Nephron (organoid): ENCODE results near the gene KAZN.

Source experiments
- H3K27ac Mint-ChIP-seq, 3 experiments: 2 replicates each; pipeline ENCODE4 v1.8.0; 2020; ENCODE audit warnings: mixed read lengths in 3 of 3, mild to moderate bottlenecking in 2 of 3, moderate library complexity in 1 of 3
- H3K27me3 Mint-ChIP-seq: 2 replicates; pipeline ENCODE4 v1.8.0; 2021; ENCODE audit warnings: low read depth, mild to moderate bottlenecking, moderate library complexity, mixed read lengths
- H3K36me3 Mint-ChIP-seq: 2 replicates; pipeline ENCODE4 v1.8.0; 2020; ENCODE audit warnings: low read depth, mixed read lengths
- H3K4me1 Mint-ChIP-seq: 2 replicates; pipeline ENCODE4 v1.8.0; 2020; ENCODE audit warnings: mixed read lengths
- H3K4me3 Mint-ChIP-seq, 3 experiments: 2 replicates each; pipeline ENCODE4 v1.8.0; 2020; ENCODE audit warnings: mild to moderate bottlenecking in 3 of 3, mixed read lengths in 3 of 3, moderate library complexity in 2 of 3
- H3K9me3 Mint-ChIP-seq: 2 replicates; pipeline ENCODE4 v1.8.0; 2020; ENCODE audit warnings: mixed read lengths
- TF ChIP-seq, protein P1 (sequence below), 3 experiments: fragments of 200-600 bp; sonication (generic); IDR thresholded peaks; one replicate each; pipeline ENCODE4 v1.5.0; 2021; ENCODE audit warnings: antibody characterized with exemption in 3 of 3; ENCODE audit not compliant: unreplicated experiment in 3 of 3

The KAZN gene

DNA sequence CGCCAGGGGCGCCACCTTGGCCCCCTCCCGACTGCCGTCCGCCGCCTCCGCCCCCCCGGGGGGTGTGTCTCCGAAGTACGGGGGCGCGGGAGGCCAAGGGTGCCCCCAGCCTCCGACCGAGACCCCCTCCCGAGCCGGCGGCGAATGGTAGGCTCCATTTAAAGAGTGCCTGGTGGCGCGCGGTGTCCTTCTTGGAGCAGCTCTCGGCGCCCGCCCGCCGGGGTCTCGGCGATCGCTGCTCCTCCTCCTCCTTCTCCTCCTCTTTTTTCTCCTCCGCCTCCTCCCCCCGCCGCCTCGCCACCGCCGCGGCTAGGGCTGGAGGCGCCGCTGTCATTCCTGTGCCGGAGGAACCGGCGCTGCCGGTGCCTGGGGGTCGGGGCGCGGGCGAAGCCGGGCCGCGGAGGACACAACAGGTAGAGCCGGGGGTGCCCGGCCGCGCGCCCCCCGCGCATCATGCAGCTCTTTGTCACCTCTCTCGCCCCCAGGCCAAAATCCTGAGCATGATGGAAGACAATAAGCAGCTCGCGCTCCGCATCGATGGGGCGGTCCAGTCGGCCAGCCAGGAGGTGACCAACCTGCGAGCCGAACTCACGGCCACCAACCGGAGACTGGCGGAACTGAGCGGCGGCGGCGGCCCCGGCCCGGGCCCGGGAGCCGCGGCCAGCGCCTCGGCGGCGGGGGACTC lies at the start of gene KAZN:
TSS of gene KAZN (plus strand) at position 188 of the 685 bp plus-strand sequence.
- peak within 1 kb of the TSS; percentile 87 to 89 (median 88) for H3K4me3 Mint-ChIP-seq
- no peaks in the 10 kb centered on the region for H3K36me3 Mint-ChIP-seq
- peak within 1 kb of the TSS; percentile 83 to 94 (median 93) for H3K27ac Mint-ChIP-seq
- peaks cover 49% of the 10 kb centered on the region for H3K4me1 Mint-ChIP-seq
- TF ChIP-seq, protein P1, sequence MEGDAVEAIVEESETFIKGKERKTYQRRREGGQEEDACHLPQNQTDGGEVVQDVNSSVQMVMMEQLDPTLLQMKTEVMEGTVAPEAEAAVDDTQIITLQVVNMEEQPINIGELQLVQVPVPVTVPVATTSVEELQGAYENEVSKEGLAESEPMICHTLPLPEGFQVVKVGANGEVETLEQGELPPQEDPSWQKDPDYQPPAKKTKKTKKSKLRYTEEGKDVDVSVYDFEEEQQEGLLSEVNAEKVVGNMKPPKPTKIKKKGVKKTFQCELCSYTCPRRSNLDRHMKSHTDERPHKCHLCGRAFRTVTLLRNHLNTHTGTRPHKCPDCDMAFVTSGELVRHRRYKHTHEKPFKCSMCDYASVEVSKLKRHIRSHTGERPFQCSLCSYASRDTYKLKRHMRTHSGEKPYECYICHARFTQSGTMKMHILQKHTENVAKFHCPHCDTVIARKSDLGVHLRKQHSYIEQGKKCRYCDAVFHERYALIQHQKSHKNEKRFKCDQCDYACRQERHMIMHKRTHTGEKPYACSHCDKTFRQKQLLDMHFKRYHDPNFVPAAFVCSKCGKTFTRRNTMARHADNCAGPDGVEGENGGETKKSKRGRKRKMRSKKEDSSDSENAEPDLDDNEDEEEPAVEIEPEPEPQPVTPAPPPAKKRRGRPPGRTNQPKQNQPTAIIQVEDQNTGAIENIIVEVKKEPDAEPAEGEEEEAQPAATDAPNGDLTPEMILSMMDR (IDR thresholded peaks at IDR 0.05; ENCODE audit: unreplicated experiment in 3 of 3) = peak; percentile 26 to 51 (median 37)
- H3K27me3 Mint-ChIP-seq = peaks cover 41% of the 10 kb centered on the region
- no peaks in the 10 kb centered on the region for H3K9me3 Mint-ChIP-seq

DNA sequence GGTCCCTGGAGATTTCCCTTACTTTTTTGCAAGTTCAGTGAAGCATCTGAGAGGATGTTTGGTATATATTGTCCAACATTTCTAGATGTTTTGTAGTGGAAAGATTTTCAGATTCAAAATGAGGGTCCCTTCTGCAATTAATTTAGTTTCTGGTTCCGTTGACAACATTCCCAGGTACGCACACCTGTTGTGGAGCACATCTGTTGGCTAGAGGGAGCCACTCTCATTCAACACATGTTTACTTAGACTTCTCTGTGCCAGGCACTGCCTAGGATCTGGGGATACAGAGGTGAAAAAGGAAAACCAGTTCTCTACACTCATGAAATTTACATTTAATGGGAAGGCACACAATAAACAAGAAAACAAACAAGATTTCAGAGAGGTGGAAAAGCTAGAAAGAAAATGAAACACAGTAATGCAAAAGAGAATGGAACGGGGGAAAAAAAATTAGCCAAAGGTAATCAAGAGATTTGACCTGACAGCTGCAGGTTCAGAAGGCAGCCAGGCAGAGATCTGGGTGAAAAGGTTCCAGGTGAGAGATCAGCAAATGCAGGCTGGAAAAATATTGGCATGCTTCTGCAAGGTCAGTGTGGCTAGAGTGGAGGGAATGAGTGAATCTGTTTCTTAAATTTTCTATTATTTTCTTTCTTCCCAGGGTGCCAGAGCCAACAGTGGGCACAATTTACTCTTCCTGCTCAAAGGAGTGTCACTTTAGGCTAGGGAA lies 48.4 kb upstream of the KAZN start:
- Mint-ChIP-seq H3K4me3 (no peak overlapping the region), H3K36me3 (no peaks in the 10 kb centered on the region), H3K27me3 (peaks cover 15% of the 10 kb centered on the region), H3K27ac (peak overlapping the region; percentile 49 to 74 (median 62)), H3K4me1 (peaks cover 21% of the 10 kb centered on the region), H3K9me3 (peaks cover 5% of the 10 kb centered on the region)
- TF ChIP-seq, protein P1 (IDR thresholded peaks at IDR 0.05; ENCODE audit: unreplicated experiment in 3 of 3) = no peak

DNA sequence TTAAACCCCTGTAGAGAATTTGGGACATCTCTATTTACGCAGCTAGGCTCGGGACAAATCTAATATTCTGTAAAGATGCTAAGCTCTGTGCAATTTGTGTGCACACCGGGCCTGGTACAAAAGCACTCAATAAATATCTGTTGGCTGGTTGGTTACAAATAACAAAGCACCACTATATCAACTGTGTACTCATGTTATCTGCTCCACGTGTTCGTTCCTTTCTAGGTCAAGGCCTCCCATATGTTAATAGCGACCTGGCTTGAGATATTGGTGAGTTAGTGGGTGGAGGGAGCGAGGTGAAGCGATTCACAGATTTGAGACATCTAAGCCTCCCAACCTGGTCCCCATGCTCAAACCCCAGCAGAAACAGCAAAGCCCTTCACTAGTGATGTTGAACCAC lies 47.1 kb upstream of the KAZN start:
- H3K27ac Mint-ChIP-seq = peak overlapping the region in 1 of 3 experiments; percentile 30
- no peaks in the 10 kb centered on the region for H3K9me3 Mint-ChIP-seq
- TF ChIP-seq, protein P1 (IDR thresholded peaks at IDR 0.05; ENCODE audit: unreplicated experiment in 3 of 3) = no peak
- no peak overlapping the region for H3K4me3 Mint-ChIP-seq
- peaks cover 16% of the 10 kb centered on the region for H3K4me1 Mint-ChIP-seq
- H3K27me3 Mint-ChIP-seq = peaks cover 15% of the 10 kb centered on the region
- no peaks in the 10 kb centered on the region for H3K36me3 Mint-ChIP-seq

DNA sequence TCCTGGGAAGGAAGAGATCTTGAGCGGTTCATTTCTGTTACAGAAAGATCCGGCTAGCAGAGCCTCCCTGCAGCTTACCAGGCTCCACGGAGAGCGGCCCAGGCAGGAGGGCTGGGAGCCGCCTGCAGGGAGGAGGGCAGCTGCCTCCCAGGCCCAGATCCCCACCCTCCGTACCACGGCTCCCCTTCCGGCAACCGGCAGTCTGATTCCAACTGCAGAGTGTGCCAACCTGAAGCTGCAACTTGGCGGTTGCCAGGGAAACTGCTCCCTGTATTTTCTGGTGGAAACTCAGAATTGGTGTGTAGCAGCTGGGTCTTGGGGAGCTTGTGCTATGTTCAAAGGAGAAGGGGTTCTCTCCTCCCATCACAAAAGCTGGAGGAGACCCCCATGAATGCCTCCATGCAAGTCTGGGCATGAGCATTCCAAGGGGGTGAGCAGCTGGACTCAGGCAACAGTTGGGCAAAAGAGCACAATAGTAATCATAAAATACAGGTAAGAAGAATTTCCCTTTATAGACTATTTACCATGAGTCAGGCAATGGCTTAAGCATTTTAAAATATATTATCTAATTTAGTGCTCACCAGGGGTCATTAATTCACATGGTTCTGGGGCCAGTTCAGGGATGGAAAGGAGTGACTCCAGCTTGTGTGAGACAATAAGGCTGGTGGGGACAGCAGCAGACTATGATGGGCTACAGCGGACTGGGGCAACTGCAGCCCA lies 46.1 kb upstream of the KAZN start:
- no peak overlapping the region for H3K4me3 Mint-ChIP-seq
- no peaks in the 10 kb centered on the region for H3K36me3 Mint-ChIP-seq
- H3K9me3 Mint-ChIP-seq = no peaks in the 10 kb centered on the region
- peaks cover 13% of the 10 kb centered on the region for H3K4me1 Mint-ChIP-seq
- peak overlapping the region in 1 of 3 experiments; percentile 30 for H3K27ac Mint-ChIP-seq
- TF ChIP-seq, protein P1 (IDR thresholded peaks at IDR 0.05; ENCODE audit: unreplicated experiment in 3 of 3) = no peak
- peaks cover 15% of the 10 kb centered on the region for H3K27me3 Mint-ChIP-seq

DNA sequence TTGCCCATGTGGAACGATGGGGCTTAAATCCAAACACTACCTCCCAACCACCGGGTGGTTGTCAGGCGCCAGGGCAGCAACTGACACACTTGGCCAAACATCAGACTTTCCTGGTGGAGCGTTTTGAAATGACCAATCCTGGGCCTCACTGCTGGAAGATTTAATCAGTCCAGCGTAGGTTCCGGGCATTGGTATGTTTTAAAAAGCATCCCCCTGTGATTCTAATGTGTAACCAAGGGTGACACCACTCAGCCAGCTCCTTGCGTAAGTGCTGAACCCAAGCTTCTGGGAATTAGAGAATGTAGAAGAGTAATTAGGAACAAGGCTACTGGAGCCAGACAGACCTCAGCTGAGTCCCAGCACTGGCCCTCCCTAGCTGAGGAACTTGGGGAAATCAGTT lies 44.8 kb upstream of the KAZN start:
- peak overlapping the region in 2 of 3 experiments; percentile 29 to 53 for H3K27ac Mint-ChIP-seq

More for the DNA sequence above, 44.8 kb upstream of the KAZN start:
- no peaks in the 10 kb centered on the region for H3K36me3 Mint-ChIP-seq
- H3K27me3 Mint-ChIP-seq = peaks cover 15% of the 10 kb centered on the region
- peaks cover 13% of the 10 kb centered on the region for H3K4me1 Mint-ChIP-seq
- H3K9me3 Mint-ChIP-seq = no peaks in the 10 kb centered on the region
- TF ChIP-seq, protein P1 (IDR thresholded peaks at IDR 0.05; ENCODE audit: unreplicated experiment in 3 of 3) = no peak
- no peak overlapping the region for H3K4me3 Mint-ChIP-seq
